ENCODE data around the gene PIK3R2. TPM values are rescaled to one million over a fixed set of nuclear protein-coding genes. Genes with fewer than 3 reads are reported as not detected.

The PIK3R2 gene
- total and polyA plus RNA-seq, 2 of the 13 experiments (the other 11 are each of a cell fraction or from before 2014, with no cell fraction given) = 18.6 to 25.3 TPM

DNA sequence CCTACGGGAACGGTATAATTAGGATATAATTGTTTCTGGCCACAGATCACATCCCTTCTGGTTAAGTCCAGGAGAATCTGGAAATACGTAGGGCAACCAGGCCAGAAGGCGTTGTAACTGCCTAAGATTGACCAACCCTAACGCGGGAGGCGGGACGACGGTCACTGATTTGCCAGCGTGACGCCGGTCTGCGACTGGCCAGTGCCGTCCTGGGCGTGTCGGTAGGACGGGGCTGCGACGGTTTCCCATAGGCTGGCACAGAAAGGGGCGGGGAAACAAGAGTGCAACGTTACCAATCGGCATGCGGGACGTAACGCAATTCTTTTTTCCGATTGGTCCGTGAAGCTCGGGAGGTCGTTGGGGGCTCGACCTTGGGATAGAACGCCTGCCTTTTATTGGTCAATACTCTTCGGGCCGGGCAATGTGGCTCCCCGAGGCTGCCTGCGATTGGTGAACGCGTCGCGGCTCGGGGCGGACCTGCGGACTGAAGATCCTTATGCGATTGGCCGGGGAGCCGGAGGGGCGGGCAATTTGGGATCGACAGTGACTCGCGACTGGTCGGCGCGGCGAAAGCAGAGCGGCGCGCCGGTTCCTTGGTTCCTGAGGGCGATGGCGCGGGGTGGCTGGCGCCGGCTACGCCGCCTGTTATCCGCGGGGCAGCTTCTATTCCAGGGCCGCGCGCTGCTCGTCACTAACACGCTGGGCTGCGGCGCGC, 39.9 kb downstream of the PIK3R2 start, which contains the start of gene MPV17L2 (continued):
- TF ChIP-seq JUN (CRISPR knock-in tag; IDR thresholded peaks at IDR 0.05) (no peak), FOXA3 (CRISPR knock-in tag; IDR thresholded peaks at IDR 0.05) (no peak), ZNF317 (CRISPR knock-in tag; IDR thresholded peaks at IDR 0.05) (no peak), SSRP1 (CRISPR knock-in tag; IDR thresholded peaks at IDR 0.05) (no peak), ZNF382 (CRISPR knock-in tag; IDR thresholded peaks at IDR 0.05; ENCODE audit: borderline replicate concordance) (no peak), TRIM24 (CRISPR knock-in tag; IDR thresholded peaks at IDR 0.05) (no peak), MAX (IDR thresholded peaks at IDR 0.05) (peak; percentile 72; the same call in 1 of the 2 replicates), ZNF691 (CRISPR knock-in tag; IDR thresholded peaks at IDR 0.05; ENCODE audit: borderline replicate concordance, low read depth) (no peak), ZBTB38 (CRISPR knock-in tag; IDR thresholded peaks at IDR 0.05) (0 out of 2 replicates have a peak, but pooled peaks have one; percentile 10), RAD51 (IDR thresholded peaks at IDR 0.05; ENCODE audit: borderline replicate concordance) (no peak), HNRNPH1 (optimal IDR thresholded peaks at IDR 0.05; ENCODE audit: low read depth, low read length) (no peak), ZFP1 (CRISPR knock-in tag; IDR thresholded peaks at IDR 0.05) (no peak), ZNF44 (CRISPR knock-in tag; IDR thresholded peaks at IDR 0.05) (no peak), POLR2AphosphoS2 (IDR thresholded peaks at IDR 0.05; ENCODE audit: low read depth, low read length) (no peak), ZSCAN22 (CRISPR knock-in tag; IDR thresholded peaks at IDR 0.05) (no peak), ZFP91 (CRISPR knock-in tag; IDR thresholded peaks at IDR 0.05; ENCODE audit: borderline replicate concordance) (peak; percentile 65; the same call in 1 of the 2 replicates), DNMT1 (CRISPR knock-in tag; IDR thresholded peaks at IDR 0.05) (no peak), ZSCAN21 (CRISPR knock-in tag; IDR thresholded peaks at IDR 0.05; ENCODE audit: borderline replicate concordance) (0 out of 2 replicates have a peak, but pooled peaks have one; percentile 46), ZNF790 (CRISPR knock-in tag; IDR thresholded peaks at IDR 0.05; ENCODE audit: borderline replicate concordance) (0 out of 2 replicates have a peak, but pooled peaks have one; percentile 32), PPARG (CRISPR knock-in tag; conservative IDR thresholded peaks at IDR 0.05) (peak; percentile 6; the same call in 1 of the 2 replicates), ZNF234 (CRISPR knock-in tag; conservative IDR thresholded peaks at IDR 0.05) (no peak), HNRNPLL (IDR thresholded peaks at IDR 0.05; ENCODE audit: low read depth, low read length, poor library complexity, severe bottlenecking) (peak; percentile 50)
- TF ChIP-seq, protein P1, sequence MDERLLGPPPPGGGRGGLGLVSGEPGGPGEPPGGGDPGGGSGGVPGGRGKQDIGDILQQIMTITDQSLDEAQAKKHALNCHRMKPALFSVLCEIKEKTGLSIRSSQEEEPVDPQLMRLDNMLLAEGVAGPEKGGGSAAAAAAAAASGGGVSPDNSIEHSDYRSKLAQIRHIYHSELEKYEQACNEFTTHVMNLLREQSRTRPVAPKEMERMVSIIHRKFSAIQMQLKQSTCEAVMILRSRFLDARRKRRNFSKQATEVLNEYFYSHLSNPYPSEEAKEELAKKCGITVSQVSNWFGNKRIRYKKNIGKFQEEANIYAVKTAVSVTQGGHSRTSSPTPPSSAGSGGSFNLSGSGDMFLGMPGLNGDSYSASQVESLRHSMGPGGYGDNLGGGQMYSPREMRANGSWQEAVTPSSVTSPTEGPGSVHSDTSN (CRISPR knock-in tag; IDR thresholded peaks at IDR 0.05) = no peak
- TF ChIP-seq, protein P2, sequence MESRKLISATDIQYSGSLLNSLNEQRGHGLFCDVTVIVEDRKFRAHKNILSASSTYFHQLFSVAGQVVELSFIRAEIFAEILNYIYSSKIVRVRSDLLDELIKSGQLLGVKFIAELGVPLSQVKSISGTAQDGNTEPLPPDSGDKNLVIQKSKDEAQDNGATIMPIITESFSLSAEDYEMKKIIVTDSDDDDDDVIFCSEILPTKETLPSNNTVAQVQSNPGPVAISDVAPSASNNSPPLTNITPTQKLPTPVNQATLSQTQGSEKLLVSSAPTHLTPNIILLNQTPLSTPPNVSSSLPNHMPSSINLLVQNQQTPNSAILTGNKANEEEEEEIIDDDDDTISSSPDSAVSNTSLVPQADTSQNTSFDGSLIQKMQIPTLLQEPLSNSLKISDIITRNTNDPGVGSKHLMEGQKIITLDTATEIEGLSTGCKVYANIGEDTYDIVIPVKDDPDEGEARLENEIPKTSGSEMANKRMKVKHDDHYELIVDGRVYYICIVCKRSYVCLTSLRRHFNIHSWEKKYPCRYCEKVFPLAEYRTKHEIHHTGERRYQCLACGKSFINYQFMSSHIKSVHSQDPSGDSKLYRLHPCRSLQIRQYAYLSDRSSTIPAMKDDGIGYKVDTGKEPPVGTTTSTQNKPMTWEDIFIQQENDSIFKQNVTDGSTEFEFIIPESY (CRISPR knock-in tag; IDR thresholded peaks at IDR 0.05) = no peak
- TF ChIP-seq, protein P3, sequence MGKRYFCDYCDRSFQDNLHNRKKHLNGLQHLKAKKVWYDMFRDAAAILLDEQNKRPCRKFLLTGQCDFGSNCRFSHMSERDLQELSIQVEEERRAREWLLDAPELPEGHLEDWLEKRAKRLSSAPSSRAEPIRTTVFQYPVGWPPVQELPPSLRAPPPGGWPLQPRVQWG (CRISPR knock-in tag; IDR thresholded peaks at IDR 0.05; ENCODE audit: borderline replicate concordance, low read depth) = no peak
